AG09309 (cell line): ENCODE data around the gene LY9.

Experiments used
- DNase-seq: peaks from one replicate; pipeline ENCODE4 v3.0.0-alpha.2; 2010; ENCODE audit warnings: low read depth
- H3K4me3 ChIP-seq: 2 replicates; pipeline ENCODE4 v1.5.1; 2011; ENCODE audit warnings: mild to moderate bottlenecking, low read depth, low read length, moderate library complexity; ENCODE audit not compliant: control insufficient read depth
- CTCF ChIP-seq: IDR thresholded peaks from 2 replicates; pipeline ENCODE4 v1.5.1; 2011; ENCODE audit warnings: mild to moderate bottlenecking, low read depth, low read length, inconsistent platforms; ENCODE audit not compliant: insufficient read depth, control insufficient read depth; ENCODE audit errors: missing control alignments

Gene LY9

GRCh38 chr1:160800142-160800541 is 4.2 kb downstream of the LY9 start:
- no peak for TF ChIP-seq CTCF
- DNase-seq: no peak
- H3K4me3 ChIP-seq: no peak overlapping the region

- no peak overlapping the region for H3K4me3 ChIP-seq
- no peak for DNase-seq
- TF ChIP-seq CTCF: no peak
Observed at GRCh38 chr1:160800645-160801408, 4.9 kb downstream of the LY9 start.

GRCh38 chr1:160801836-160802580 is 6.0 kb downstream of the LY9 start:
- TF ChIP-seq CTCF: no peak
- H3K4me3 ChIP-seq: no peak overlapping the region
- no peak for DNase-seq

- TF ChIP-seq CTCF: no peak
- no peak overlapping the region for H3K4me3 ChIP-seq
- no peak for DNase-seq
Observed at GRCh38 chr1:160806109-160806665, 10.2 kb downstream of the LY9 start.

- H3K4me3 ChIP-seq: no peak overlapping the region
- no peak for TF ChIP-seq CTCF
- DNase-seq: no peak
Observed at GRCh38 chr1:160806784-160807183, 10.8 kb downstream of the LY9 start.

- no peak for TF ChIP-seq CTCF
- no peak overlapping the region for H3K4me3 ChIP-seq
- DNase-seq: no peak
Observed at GRCh38 chr1:160807247-160807646, 11.3 kb downstream of the LY9 start.
